ENCODE measurements around the gene CARD14.
"Not testable (repeated sequence)": the region's sequence is repeated elsewhere in the genome, so short reads cannot be mapped to it uniquely, and the experiment has no call there.

CARD14 gene

GRCh38 chr17:80248894-80249710 is 79.3 kb downstream of the CARD14 start:
- no peak for DNase-seq (ENCODE audit: low spot score)

- no peak for DNase-seq (ENCODE audit: low spot score)
These were observed 82.1 kb downstream of the CARD14 start for GRCh38 chr17:80251966-80252365.

DNA sequence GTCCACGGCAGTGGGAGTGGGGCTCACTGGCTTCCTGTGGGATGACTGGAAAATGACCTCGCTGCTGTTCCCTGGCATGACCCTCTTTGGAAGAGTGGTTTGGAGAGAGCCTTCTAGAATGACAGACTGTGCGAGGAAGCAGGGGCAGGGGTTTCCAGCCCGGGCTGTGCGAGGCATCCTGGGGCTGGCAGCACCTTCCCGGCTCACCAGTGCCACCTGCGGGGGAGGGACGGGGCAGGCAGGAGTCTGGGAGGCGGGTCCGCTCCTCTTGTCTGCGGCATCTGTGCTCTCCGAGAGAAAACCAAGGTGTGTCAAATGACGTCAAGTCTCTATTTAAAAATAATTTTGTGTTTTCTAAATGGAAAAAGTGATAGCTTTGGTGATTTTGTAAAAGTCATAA is 83.0 kb downstream of the CARD14 start:
- no peak for DNase-seq (ENCODE audit: low spot score)

DNA sequence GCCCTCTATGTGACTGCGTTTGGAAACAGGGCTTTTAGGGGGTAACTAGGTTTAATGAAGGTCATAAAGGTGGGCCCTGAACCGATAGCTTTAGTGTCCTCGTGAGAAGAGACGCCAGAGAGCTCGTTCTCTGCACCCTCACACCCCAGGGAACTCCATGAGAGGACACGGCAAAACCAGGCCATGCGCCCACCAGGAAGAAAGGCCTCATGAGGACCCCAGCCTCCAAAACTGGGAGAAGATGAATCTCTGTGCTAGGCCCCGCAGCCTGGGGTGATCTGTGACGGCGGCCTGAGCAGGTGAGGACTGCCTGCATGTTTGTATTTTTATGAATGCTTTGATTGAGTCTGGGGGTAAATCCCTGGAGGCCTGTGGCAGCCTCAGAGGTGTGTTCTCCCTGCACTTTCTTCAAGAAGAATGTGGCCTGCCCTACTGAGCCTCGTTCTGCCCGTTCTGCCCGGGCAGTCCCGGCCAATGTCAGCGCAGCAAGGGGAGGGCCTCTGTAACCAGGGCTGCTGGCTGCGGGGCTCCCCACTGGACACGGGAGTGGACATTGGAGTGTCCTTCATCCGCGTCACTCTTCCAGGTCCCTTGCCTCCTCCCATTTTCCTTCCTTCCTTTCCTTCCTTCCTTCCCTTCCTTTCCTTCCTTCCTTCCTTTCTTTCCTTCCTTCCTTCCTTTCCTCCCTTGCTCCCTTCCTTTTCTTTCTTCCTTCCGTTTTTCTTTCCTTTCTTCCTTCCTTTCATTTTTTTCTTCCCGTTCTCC is 84.0 kb downstream of the CARD14 start:
- DNase-seq (ENCODE audit: low spot score) = no peak

GRCh38 chr17:80254396-80255251 is 84.8 kb downstream of the CARD14 start:
- DNase-seq (ENCODE audit: low spot score) = peak; percentile 91

- DNase-seq (ENCODE audit: low spot score) = no peak
These were observed 86.2 kb downstream of the CARD14 start for GRCh38 chr17:80256034-80256350.

GRCh38 chr17:80257716-80258213 is 87.9 kb downstream of the CARD14 start:
- DNase-seq (ENCODE audit: low spot score) = peak; percentile 54

DNA sequence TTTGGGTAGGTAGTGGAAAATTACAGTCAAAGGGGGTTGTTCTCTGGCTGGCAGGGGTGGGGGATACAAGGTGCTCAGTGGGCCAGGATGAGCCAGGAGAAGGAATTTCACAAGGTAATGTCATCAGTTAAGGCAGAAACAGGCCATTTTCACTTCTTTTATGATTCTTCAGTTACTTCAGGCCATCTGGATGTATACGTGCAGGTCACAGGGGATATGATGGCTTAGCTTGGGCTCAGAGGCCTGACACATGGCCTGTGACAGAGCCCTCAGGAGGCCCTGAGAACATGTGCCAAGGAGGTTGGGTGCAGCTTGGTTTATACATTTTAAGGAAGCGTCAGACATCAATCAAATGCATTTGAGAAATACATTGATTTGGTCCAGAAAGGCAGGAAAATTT is 88.5 kb downstream of the CARD14 start:
- not testable (repeated sequence) for DNase-seq (ENCODE audit: low spot score)
